K562 (cell line): ENCODE results near the gene CNKSR3. TPM values are rescaled to one million over a fixed set of nuclear protein-coding genes. Genes with fewer than 3 reads are reported as not detected.

ENCODE experiments used
- ATAC-seq: fragments of 200-7000 bp; cut with Tn5 transposase; 3 replicates; pipeline ENCODE4 v1.9.1; 2020; ENCODE audit warnings: moderate library complexity
- BruUV-seq: library from RNA; stranded (reverse); fragments of 400-500 nt; replicated peaks from 2 replicates; lab custom pipeline; 2021; lab: Mats Ljungman, UMichigan
- CTCF ChIA-PET: fragments of 300-600 bp; formaldehyde crosslinking; extraction: SDS; loops from one replicate; lab custom pipeline; 2021; ENCODE audit warnings: low intra/inter-chr PET ratio; lab: Yijun Ruan, JAX
- POLR2A ChIA-PET: fragments of 300-600, 350-650 bp; sonication (Branson Sonifier 250); formaldehyde crosslinking; extraction: SDS; loops from one replicate; lab custom pipeline; 2021; ENCODE audit warnings: antibody characterized with exemption, inconsistent platforms; lab: Yijun Ruan, JAX
- DNase-seq, 4 experiments: peaks; one replicate each; pipeline versions ENCODE4 v3.0.0 to v3.0.0-alpha.2; 2011 to 2018; ENCODE audit warnings: low spot score in 3 of 4, mixed read lengths in 3 of 4; ENCODE audit errors: extremely low read depth in 1 of 4
- FAIRE-seq: peaks from 2 replicates; lab custom pipeline; 2011; peaks lifted over from hg19 to GRCh38; lab: Jason Lieb, UNC
- H2AFZ ChIP-seq: 2 replicates; pipeline ENCODE4 v1.6.0; 2011; ENCODE audit warnings: low read depth, low read length, control low read depth, inconsistent platforms
- H3K27ac ChIP-seq: fragments of 200-600 bp; 3 replicates; pipeline ENCODE4 v1.8.0; 2011; ENCODE audit warnings: low read depth, mild to moderate bottlenecking, control low read depth, inconsistent platforms, low read length, moderate library complexity, mixed read lengths; ENCODE audit errors: extremely low read depth
- H3K27me3 ChIP-seq, 2 experiments: fragments of 300-600 bp in 1 of 2; 2 replicates in 1 of 2; 3 replicates in 1 of 2; pipeline versions ENCODE4 v1.6.0 to v1.8.0; 2011; ENCODE audit warnings: inconsistent platforms in 2 of 2, low read length in 2 of 2, mild to moderate bottlenecking in 1 of 2, mixed read lengths in 1 of 2, moderate library complexity in 1 of 2; ENCODE audit not compliant: control insufficient read depth in 2 of 2, insufficient read depth in 2 of 2
- H3K36me3 ChIP-seq: fragments of 300-600 bp; 3 replicates; pipeline ENCODE4 v1.8.0; 2011; ENCODE audit warnings: mild to moderate bottlenecking, low read length, inconsistent platforms; ENCODE audit not compliant: control insufficient read depth, insufficient read depth
- H3K4me1 ChIP-seq, 2 experiments: fragments of 200-600 bp in 1 of 2; replicated peaks in 1 of 2; 2 replicates in 1 of 2; 3 replicates in 1 of 2; pipeline versions ENCODE4 v1.5.1 to v1.8.0; 2011; ENCODE audit warnings: inconsistent platforms in 2 of 2, low read length in 2 of 2, mild to moderate bottlenecking in 1 of 2, mixed read lengths in 1 of 2, moderate library complexity in 1 of 2; ENCODE audit not compliant: control insufficient read depth in 2 of 2, insufficient read depth in 2 of 2
- H3K4me2 ChIP-seq: 2 replicates; pipeline ENCODE4 v1.6.1; 2011; ENCODE audit warnings: low read length, control low read depth, inconsistent platforms, mixed read lengths; ENCODE audit not compliant: insufficient read depth
- H3K4me3 ChIP-seq: fragments of 200-600 bp; sonication (generic), shearing (Covaris generic); 2 replicates; pipeline ENCODE4 v1.5.1; 2016; ENCODE audit warnings: control low read depth, inconsistent platforms
- H3K79me2 ChIP-seq: fragments of 200-600 bp; 3 replicates; pipeline ENCODE4 v1.8.0; 2011; ENCODE audit warnings: low read length, inconsistent platforms; ENCODE audit not compliant: control insufficient read depth, insufficient read depth
- H3K9ac ChIP-seq, 2 experiments: 2 replicates each; pipeline versions ENCODE4 v1.6.0 to v1.6.1; 2011; ENCODE audit warnings: low read depth in 2 of 2, low read length in 2 of 2, control low read depth in 1 of 2, inconsistent platforms in 1 of 2, mild to moderate bottlenecking in 1 of 2, mixed read lengths in 1 of 2; ENCODE audit not compliant: insufficient read depth in 1 of 2
- H3K9me1 ChIP-seq: one replicate; pipeline ENCODE4 v1.6.0; 2011; ENCODE audit warnings: inconsistent platforms, mild to moderate bottlenecking, low read length, moderate library complexity; ENCODE audit not compliant: control insufficient read depth, insufficient read depth
- H3K9me3 ChIP-seq: replicated peaks from 2 replicates; pipeline ENCODE4 v1.5.1; 2011; ENCODE audit warnings: low read depth, low read length, inconsistent platforms; ENCODE audit not compliant: control insufficient read depth, insufficient read depth
- H4K20me1 ChIP-seq: replicated peaks from 2 replicates; pipeline ENCODE4 v1.6.1; 2011; ENCODE audit warnings: low read length, inconsistent platforms, mixed read lengths; ENCODE audit not compliant: control insufficient read depth, insufficient read depth
- CCAR2 ChIP-seq: fragments of 200-400 bp; formaldehyde crosslinking; IDR thresholded peaks from 2 replicates; pipeline ENCODE4 v1.6.1; 2017; ENCODE audit warnings: mild to moderate bottlenecking, low read depth, low read length
- CTCF ChIP-seq, 3 experiments: IDR thresholded peaks in 2 of 3; conservative IDR thresholded peaks in 1 of 3; 2 replicates each; pipeline ENCODE4 v1.5.1; 2011 to 2012; ENCODE audit warnings: low read length in 3 of 3, mild to moderate bottlenecking in 3 of 3, control low read depth in 2 of 3, improper control_type of control experiment in 1 of 3, inconsistent platforms in 1 of 3, low read depth in 1 of 3, mixed read lengths in 1 of 3, moderate library complexity in 1 of 3; ENCODE audit not compliant: insufficient read depth in 2 of 3
- DLX4 ChIP-seq: fragments of 250-450 bp; sonication (Bioruptor Pico); IDR thresholded peaks from 2 replicates; pipeline ENCODE4 v1.6.1; 2021; ENCODE audit warnings: mild to moderate bottlenecking
- ELF4 ChIP-seq: fragments of 450-650 bp; formaldehyde crosslinking; IDR thresholded peaks from 2 replicates; pipeline ENCODE4 v1.4.0; 2022; ENCODE audit warnings: missing genetic modification characterization
- HDGF ChIP-seq: fragments of 450-650 bp; IDR thresholded peaks from 2 replicates; pipeline ENCODE4 v1.6.1; 2016
- HOMEZ ChIP-seq: fragments of 250-450 bp; sonication (Bioruptor Pico); IDR thresholded peaks from 2 replicates; pipeline ENCODE4 v1.4.0; 2020; ENCODE audit warnings: mild to moderate bottlenecking, moderate library complexity
- MLLT1 ChIP-seq, 2 experiments: fragments of 450-650 bp; IDR thresholded peaks; 2 replicates each; pipeline ENCODE4 v1.6.1; 2016
- NFIX ChIP-seq: fragments of 250-450 bp; sonication (Bioruptor Pico); IDR thresholded peaks from 2 replicates; pipeline ENCODE4 v1.4.0; 2020; ENCODE audit warnings: low read depth, mild to moderate bottlenecking, moderate library complexity
- POLR3G ChIP-seq: IDR thresholded peaks from 2 replicates; pipeline ENCODE4 v1.6.1; 2011; ENCODE audit not compliant: insufficient read length, insufficient replicate concordance; ENCODE audit errors: extremely low read depth
- SAFB ChIP-seq: fragments of 200-400 bp; formaldehyde crosslinking; IDR thresholded peaks from 2 replicates; pipeline ENCODE4 v1.6.1; 2017; ENCODE audit warnings: low read depth, low read length, borderline replicate concordance
- TCF7 ChIP-seq: sonication (generic); IDR thresholded peaks from 2 replicates; pipeline ENCODE4 v1.6.1; 2016; ENCODE audit warnings: antibody characterized with exemption, borderline replicate concordance
- ZBTB1 ChIP-seq: sonication (generic); formaldehyde crosslinking; IDR thresholded peaks from 2 replicates; pipeline ENCODE4 v1.8.1; 2023; ENCODE audit warnings: missing genetic modification reagents, low read depth, mild to moderate bottlenecking, borderline replicate concordance
- ZNF133 ChIP-seq: fragments of 250-450 bp; sonication (Bioruptor Pico); IDR thresholded peaks from 2 replicates; pipeline ENCODE4 v1.4.0; 2020; ENCODE audit warnings: mild to moderate bottlenecking
- ZNF589 ChIP-seq: fragments of 200-800 bp; sonication (Bioruptor generic); IDR thresholded peaks from 2 replicates; pipeline ENCODE4 v1.6.1; 2016; ENCODE audit warnings: low read depth, missing genetic modification characterization, missing compliant biosample characterization
- WGBS: fragments of 100-300 bp; shearing (Covaris generic); methylation state at CpG from one replicate; pipeline ENCODE4 v1.1.6; 2016; ENCODE audit warnings: low coverage, mixed read lengths; ENCODE audit not compliant: insufficient coverage; ENCODE audit errors: missing lambda C conversion rate; 5-methylcytosine and 5-hydroxymethylcytosine counted together
- in situ Hi-C: fragments of 300-500 bp; cut with MboI; formaldehyde crosslinking; loops from 4 replicates; pipeline ENCODE4 v1.15.0; 2018; ENCODE audit warnings: inconsistent platforms, mixed read lengths
- intact Hi-C: fragments of 100-400 bp; cut with micrococcal nuclease; formaldehyde crosslinking; loops from 2 replicates; pipeline ENCODE4 v1.14.2; 2022
- polyA plus RNA-seq, 8 experiments: library from polyadenylated mRNA; depleted of rRNA in 4 of 8; stranded (reverse) in 5 of 8; unstranded in 3 of 8; fragments of >200 nt; fragmentation: Nextera tagmentation in 2 of 8; fragmentation: Illumina TruSeq in 1 of 8; extraction: Ambion mirVana in 2 of 8; extraction: Trizol in 1 of 8; gene quantifications; 2 replicates each; pipeline versions ENCODE4 v1.2.1 to v1.2.3, GENCODE V29; 2011 to 2014; ENCODE audit warnings: inconsistent platforms in 1 of 8, missing spikeins in 1 of 8
- total RNA-seq, 7 experiments: library from RNA; depleted of rRNA in 6 of 7; stranded (reverse); fragments of >200 nt in 6 of 7; fragmentation: Illumina TruSeq in 2 of 7; extraction: Trizol in 2 of 7; gene quantifications; 2 replicates each; pipeline versions ENCODE4 v1.2.1 to v1.2.3, GENCODE V29; 2011 to 2021; ENCODE audit warnings: low replicate concordance in 1 of 7

Gene CNKSR3
- total and polyA plus RNA-seq, 9 of the 15 experiments (the other 6 are each of a cell fraction or from before 2014, with no cell fraction given): 4.5 to 29.6 (median 9.5) TPM

GRCh38 chr6:154536255-154536654 is 25.8 kb upstream of the CNKSR3 start:
- Histone ChIP-seq H3K9me3 (no peaks in the 10 kb centered on the region), H3K79me2 (no peaks in the 10 kb centered on the region), H3K4me3 (no peak overlapping the region), H3K9me1 (no peaks in the 10 kb centered on the region), H3K27me3 (no peaks in the 10 kb centered on the region), H3K9ac (no peak overlapping the region), H2AFZ (peak overlapping the region; percentile 3; the same call in 1 of the 2 replicates), H4K20me1 (no peaks in the 10 kb centered on the region), H3K27ac (no peak overlapping the region), H3K4me2 (no peak overlapping the region), H3K4me1 (peaks cover 4 to 7% of the 10 kb centered on the region in 2 experiments; a peak in 3 of 5 replicates), H3K36me3 (no peaks in the 10 kb centered on the region)
- ChIA-PET POLR2A (interaction anchor here (1.0 kb wide), 1 partner anchor 23 kb away, joined by 5 read pairs; no protein-coding TSS in a partner anchor), CTCF (no interaction called here)
- no peak for DNase-seq
- intact Hi-C loops: no loop called here
- WGBS: 42% methylated on average over 7 of the region's 7 CpGs
- in situ Hi-C loops: no loop called here
- no TSS peak for BruUV-seq
- ATAC-seq: 0 out of 3 replicates have a peak, but pooled peaks have one; percentile 17
- FAIRE-seq: no peak
- no peak for TF ChIP-seq ZNF133
- TF ChIP-seq HOMEZ: no peak
- TF ChIP-seq SAFB: no peak
- TF ChIP-seq POLR3G: no peak
- no peak for TF ChIP-seq CCAR2
- no peak for TF ChIP-seq ZBTB1 (CRISPR knock-in tag)
- no peak for TF ChIP-seq ELF4 (CRISPR knock-in tag)
- no peak for TF ChIP-seq NFIX (CRISPR knock-in tag)
- no peak for TF ChIP-seq DLX4 (CRISPR knock-in tag)
- no peak for TF ChIP-seq CTCF (IDR thresholded peaks at IDR 0.05 in 2 of 3, conservative IDR thresholded peaks at IDR 0.05 in 1 of 3; ENCODE audit: insufficient read depth in 2 of 3, low read depth in 1 of 3, low read length in 3 of 3)
- no peak for TF ChIP-seq ZNF589 (CRISPR knock-in tag)
- no peak for TF ChIP-seq HDGF
- no peak for TF ChIP-seq TCF7
- no peak for TF ChIP-seq MLLT1 (IDR thresholded peaks at IDR 0.05)
